Neural cell (in vitro differentiated cells): ENCODE results near the gene MCC. TPM values are rescaled to one million over a fixed set of nuclear protein-coding genes. Genes with fewer than 3 reads are reported as not detected.

ENCODE experiments used
- H2AFZ ChIP-seq: fragments of 200-600, 300-800 bp; sonication (generic), shearing (Covaris generic); 2 replicates; pipeline ENCODE4 v1.6.0; 2014; ENCODE audit warnings: low read depth, mild to moderate bottlenecking, antibody characterized with exemption, low read length, moderate library complexity
- H3F3A ChIP-seq: fragments of 200-600 bp; shearing (Covaris generic); 2 replicates; pipeline ENCODE4 v1.6.1; 2016; ENCODE audit warnings: mild to moderate bottlenecking, moderate library complexity, mixed read lengths, antibody characterized with exemption, low read length; ENCODE audit not compliant: insufficient read depth, poor library complexity, severe bottlenecking
- H3K27ac ChIP-seq: fragments of 200-600, 300-800 bp; sonication (generic), shearing (Covaris generic); 2 replicates; pipeline ENCODE4 v1.5.1; 2014; ENCODE audit warnings: mild to moderate bottlenecking, low read length, moderate library complexity
- H3K27me3 ChIP-seq: fragments of 300-800, 200-600 bp; sonication (generic), shearing (Covaris generic); 2 replicates; pipeline ENCODE4 v1.6.0; 2014; ENCODE audit warnings: mild to moderate bottlenecking, low read depth, low read length, moderate library complexity; ENCODE audit not compliant: insufficient read depth
- H3K36me3 ChIP-seq: fragments of 300-800, 200-600 bp; sonication (generic), shearing (Covaris generic); 2 replicates; pipeline ENCODE4 v1.5.1; 2014; ENCODE audit warnings: mild to moderate bottlenecking, antibody characterized with exemption, low read length, moderate library complexity; ENCODE audit not compliant: insufficient read depth
- H3K4me2 ChIP-seq: fragments of 300-800, 200-600 bp; sonication (generic), shearing (Covaris generic); 2 replicates; pipeline ENCODE4 v1.6.0; 2014; ENCODE audit warnings: mild to moderate bottlenecking, low read length
- H3K4me3 ChIP-seq: fragments of 300-800, 200-600 bp; sonication (generic), shearing (Covaris generic); 2 replicates; pipeline ENCODE4 v1.5.1; 2014; ENCODE audit warnings: mild to moderate bottlenecking, low read length, moderate library complexity
- H3K79me2 ChIP-seq: fragments of 200-600 bp; shearing (Covaris generic); replicated peaks from 2 replicates; pipeline ENCODE4 v1.6.0; 2014; ENCODE audit warnings: mild to moderate bottlenecking, low read length, moderate library complexity; ENCODE audit not compliant: insufficient read depth
- H3K9ac ChIP-seq: fragments of 300-800, 200-600 bp; sonication (generic), shearing (Covaris generic); 2 replicates; pipeline ENCODE4 v1.6.1; 2016; ENCODE audit warnings: mild to moderate bottlenecking, low read length, mixed read lengths
- H3K9me2 ChIP-seq: fragments of 200-600 bp; shearing (Covaris generic); 2 replicates; pipeline ENCODE4 v1.6.1; 2016; ENCODE audit warnings: mild to moderate bottlenecking, low read length, mixed read lengths; ENCODE audit not compliant: insufficient read depth
- H3K9me3 ChIP-seq: fragments of 200-600, 300-800 bp; sonication (generic), shearing (Covaris generic); 2 replicates; pipeline ENCODE4 v1.6.1; 2016; ENCODE audit warnings: mild to moderate bottlenecking, mixed run types, low read length, moderate library complexity, mixed read lengths
- H4K20me1 ChIP-seq: fragments of 200-600 bp; shearing (Covaris generic); 2 replicates; pipeline ENCODE4 v1.6.1; 2016; ENCODE audit warnings: mild to moderate bottlenecking, mixed run types; ENCODE audit not compliant: insufficient read depth
- EP300 ChIP-seq: fragments of 450-650 bp; conservative IDR thresholded peaks from 2 replicates; pipeline ENCODE4 v1.6.1; 2014; ENCODE audit warnings: antibody characterized with exemption, mild to moderate bottlenecking, moderate library complexity; ENCODE audit not compliant: poor library complexity, severe bottlenecking
- EZH2 ChIP-seq: fragments of 200-600, 300-800 bp; shearing (Covaris generic), sonication (generic); IDR thresholded peaks from 2 replicates; pipeline ENCODE4 v1.6.1; 2014; ENCODE audit warnings: antibody characterized with exemption, low read length, borderline replicate concordance, mild to moderate bottlenecking; ENCODE audit not compliant: insufficient read depth, poor library complexity, severe bottlenecking
- MXI1 ChIP-seq: fragments of 450-650 bp; conservative IDR thresholded peaks from 2 replicates; pipeline ENCODE4 v1.6.1; 2014; ENCODE audit warnings: antibody characterized with exemption, mild to moderate bottlenecking; ENCODE audit not compliant: poor library complexity, severe bottlenecking
- POLR2AphosphoS5 ChIP-seq: IDR thresholded peaks from 2 replicates; pipeline ENCODE4 v1.6.1; 2012
- RAD21 ChIP-seq: fragments of 450-650 bp; conservative IDR thresholded peaks from 2 replicates; pipeline ENCODE4 v1.6.1; 2014; ENCODE audit warnings: antibody characterized with exemption, mild to moderate bottlenecking, moderate library complexity
- SMC3 ChIP-seq: fragments of 450-650 bp; conservative IDR thresholded peaks from 2 replicates; pipeline ENCODE4 v1.6.1; 2014; ENCODE audit warnings: antibody characterized with exemption, mild to moderate bottlenecking, moderate library complexity; ENCODE audit not compliant: poor library complexity
- TAF1 ChIP-seq: IDR thresholded peaks from 2 replicates; pipeline ENCODE4 v1.6.1; 2012; ENCODE audit warnings: low read depth
- polyA plus RNA-seq: library from polyadenylated mRNA; depleted of rRNA; stranded (reverse); fragments of >200 nt; gene quantifications from 2 replicates; pipeline ENCODE4 v1.2.3, GENCODE V29; 2014
- TF ChIP-seq, protein P1 (sequence below): fragments of 450-650 bp; IDR thresholded peaks from 2 replicates; pipeline ENCODE4 v1.5.1; 2014; ENCODE audit warnings: antibody characterized with exemption, mild to moderate bottlenecking, moderate library complexity; ENCODE audit not compliant: poor library complexity, severe bottlenecking
- TF ChIP-seq, protein P2 (sequence below): IDR thresholded peaks from 2 replicates; pipeline ENCODE4 v1.6.1; 2012; ENCODE audit warnings: borderline replicate concordance

Gene MCC
- polyA plus RNA-seq, 1 donor from 2014 or later = 2.2 TPM

DNA sequence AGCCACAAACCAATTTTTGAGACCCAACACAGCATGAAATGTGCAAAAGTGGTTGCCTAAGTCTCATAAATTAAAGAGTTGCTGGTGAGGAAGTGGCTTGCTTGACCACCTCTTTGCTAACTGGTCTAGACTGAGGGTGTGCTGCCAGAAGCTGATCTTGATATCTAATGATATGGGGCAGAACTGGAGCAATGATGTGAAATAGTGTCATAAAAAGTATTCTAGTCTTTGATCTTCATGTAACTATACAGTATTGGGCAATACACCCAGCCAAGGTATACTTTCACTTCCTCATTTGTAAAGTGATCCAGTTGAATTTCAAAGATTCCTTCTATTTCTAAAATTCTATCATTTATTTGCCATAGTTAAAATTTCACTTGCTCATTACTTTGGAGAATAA is 19.3 kb upstream of the MCC start:
- H3F3A ChIP-seq = no peaks in the 10 kb centered on the region
- H3K36me3 ChIP-seq = no peaks in the 10 kb centered on the region
- H3K9ac ChIP-seq = no peak overlapping the region
- TF ChIP-seq EZH2 (no peak), TAF1 (no peak), SMC3 (no peak), POLR2AphosphoS5 (no peak), EP300 (no peak), RAD21 (no peak), MXI1 (no peak)
- TF ChIP-seq, protein P1, sequence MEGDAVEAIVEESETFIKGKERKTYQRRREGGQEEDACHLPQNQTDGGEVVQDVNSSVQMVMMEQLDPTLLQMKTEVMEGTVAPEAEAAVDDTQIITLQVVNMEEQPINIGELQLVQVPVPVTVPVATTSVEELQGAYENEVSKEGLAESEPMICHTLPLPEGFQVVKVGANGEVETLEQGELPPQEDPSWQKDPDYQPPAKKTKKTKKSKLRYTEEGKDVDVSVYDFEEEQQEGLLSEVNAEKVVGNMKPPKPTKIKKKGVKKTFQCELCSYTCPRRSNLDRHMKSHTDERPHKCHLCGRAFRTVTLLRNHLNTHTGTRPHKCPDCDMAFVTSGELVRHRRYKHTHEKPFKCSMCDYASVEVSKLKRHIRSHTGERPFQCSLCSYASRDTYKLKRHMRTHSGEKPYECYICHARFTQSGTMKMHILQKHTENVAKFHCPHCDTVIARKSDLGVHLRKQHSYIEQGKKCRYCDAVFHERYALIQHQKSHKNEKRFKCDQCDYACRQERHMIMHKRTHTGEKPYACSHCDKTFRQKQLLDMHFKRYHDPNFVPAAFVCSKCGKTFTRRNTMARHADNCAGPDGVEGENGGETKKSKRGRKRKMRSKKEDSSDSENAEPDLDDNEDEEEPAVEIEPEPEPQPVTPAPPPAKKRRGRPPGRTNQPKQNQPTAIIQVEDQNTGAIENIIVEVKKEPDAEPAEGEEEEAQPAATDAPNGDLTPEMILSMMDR = no peak
- TF ChIP-seq, protein P2, sequence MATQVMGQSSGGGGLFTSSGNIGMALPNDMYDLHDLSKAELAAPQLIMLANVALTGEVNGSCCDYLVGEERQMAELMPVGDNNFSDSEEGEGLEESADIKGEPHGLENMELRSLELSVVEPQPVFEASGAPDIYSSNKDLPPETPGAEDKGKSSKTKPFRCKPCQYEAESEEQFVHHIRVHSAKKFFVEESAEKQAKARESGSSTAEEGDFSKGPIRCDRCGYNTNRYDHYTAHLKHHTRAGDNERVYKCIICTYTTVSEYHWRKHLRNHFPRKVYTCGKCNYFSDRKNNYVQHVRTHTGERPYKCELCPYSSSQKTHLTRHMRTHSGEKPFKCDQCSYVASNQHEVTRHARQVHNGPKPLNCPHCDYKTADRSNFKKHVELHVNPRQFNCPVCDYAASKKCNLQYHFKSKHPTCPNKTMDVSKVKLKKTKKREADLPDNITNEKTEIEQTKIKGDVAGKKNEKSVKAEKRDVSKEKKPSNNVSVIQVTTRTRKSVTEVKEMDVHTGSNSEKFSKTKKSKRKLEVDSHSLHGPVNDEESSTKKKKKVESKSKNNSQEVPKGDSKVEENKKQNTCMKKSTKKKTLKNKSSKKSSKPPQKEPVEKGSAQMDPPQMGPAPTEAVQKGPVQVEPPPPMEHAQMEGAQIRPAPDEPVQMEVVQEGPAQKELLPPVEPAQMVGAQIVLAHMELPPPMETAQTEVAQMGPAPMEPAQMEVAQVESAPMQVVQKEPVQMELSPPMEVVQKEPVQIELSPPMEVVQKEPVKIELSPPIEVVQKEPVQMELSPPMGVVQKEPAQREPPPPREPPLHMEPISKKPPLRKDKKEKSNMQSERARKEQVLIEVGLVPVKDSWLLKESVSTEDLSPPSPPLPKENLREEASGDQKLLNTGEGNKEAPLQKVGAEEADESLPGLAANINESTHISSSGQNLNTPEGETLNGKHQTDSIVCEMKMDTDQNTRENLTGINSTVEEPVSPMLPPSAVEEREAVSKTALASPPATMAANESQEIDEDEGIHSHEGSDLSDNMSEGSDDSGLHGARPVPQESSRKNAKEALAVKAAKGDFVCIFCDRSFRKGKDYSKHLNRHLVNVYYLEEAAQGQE = no peak
- no peak overlapping the region for H3K27ac ChIP-seq
- no peak overlapping the region for H3K4me2 ChIP-seq
- no peak overlapping the region for H3K4me3 ChIP-seq
- H2AFZ ChIP-seq = no peak overlapping the region
- H3K79me2 ChIP-seq = no peaks in the 10 kb centered on the region
- H3K9me3 ChIP-seq = no peaks in the 10 kb centered on the region
- H3K27me3 ChIP-seq = no peaks in the 10 kb centered on the region
- H4K20me1 ChIP-seq = no peaks in the 10 kb centered on the region
- no peaks in the 10 kb centered on the region for H3K9me2 ChIP-seq

DNA sequence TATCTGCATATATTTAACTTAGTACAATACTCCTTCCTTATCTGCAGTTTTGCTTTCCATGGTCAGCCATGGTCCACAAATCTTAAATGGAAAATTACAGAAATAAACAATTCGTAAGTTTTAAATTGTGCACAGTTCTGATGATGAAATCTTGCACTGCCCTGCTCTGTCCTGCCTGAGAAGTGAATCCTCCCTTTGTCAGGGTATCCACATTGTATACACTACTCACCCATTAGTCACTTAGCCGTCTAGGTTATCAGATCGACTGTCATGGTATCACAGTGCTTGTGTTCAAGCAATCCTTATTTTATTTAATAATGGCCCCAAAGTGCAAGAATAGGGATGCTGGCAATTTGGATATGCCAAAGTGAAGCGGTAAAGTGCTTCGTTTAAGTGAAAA is 16.9 kb upstream of the MCC start:
- no peaks in the 10 kb centered on the region for H3K27me3 ChIP-seq
- no peaks in the 10 kb centered on the region for H3K79me2 ChIP-seq
- no peaks in the 10 kb centered on the region for H3K36me3 ChIP-seq
- no peaks in the 10 kb centered on the region for H3K9me2 ChIP-seq
- TF ChIP-seq SMC3 (no peak), RAD21 (no peak), MXI1 (no peak), TAF1 (no peak), EP300 (no peak), EZH2 (no peak), POLR2AphosphoS5 (no peak)
- TF ChIP-seq, protein P2 = no peak
- TF ChIP-seq, protein P1 = no peak
- H3K27ac ChIP-seq = no peak overlapping the region
- H4K20me1 ChIP-seq = no peaks in the 10 kb centered on the region
- H3K4me3 ChIP-seq = no peak overlapping the region
- H3K9ac ChIP-seq = no peak overlapping the region
- no peaks in the 10 kb centered on the region for H3K9me3 ChIP-seq
- no peaks in the 10 kb centered on the region for H3F3A ChIP-seq
- no peak overlapping the region for H2AFZ ChIP-seq
- H3K4me2 ChIP-seq = no peak overlapping the region
